ENCODE measurements around the gene RNASE7.

- TF ChIP-seq CTCF (IDR thresholded peaks at IDR 0.05; ENCODE audit: low read depth, low read length), result no peak
- TF ChIP-seq EZH2phosphoT487 (IDR thresholded peaks at IDR 0.05; ENCODE audit: low read depth), result no peak
Measured at GRCh38 chr14:21087294-21088091, 45.3 kb downstream of the RNASE7 start.

Measured in OCI-LY3 (cell line).